Measurements from ENCODE around the gene OAF. TPM values are rescaled to one million over a fixed set of nuclear protein-coding genes. Genes with fewer than 3 reads are reported as not detected.

OAF gene
- total RNA-seq, 2 experiments from 2014 or later, result 3.7 to 4.6 TPM

- Mint-ChIP-seq H3K4me3 (no peak overlapping the region), H3K27ac (no peak overlapping the region), H3K9me3 (no peaks in the 10 kb centered on the region), H3K27me3 (peaks cover 1% of the 10 kb centered on the region), H3K4me1 (ENCODE audit: low read depth) (no peaks in the 10 kb centered on the region), H3K36me3 (ENCODE audit: low read depth) (no peaks in the 10 kb centered on the region)
- TF ChIP-seq CTCF (IDR thresholded peaks at IDR 0.05), result no peak
- POLR2A ChIA-PET, result interaction anchor here (1.2 kb wide), 1 partner anchor 112 kb away, joined by 4 read pairs; no protein-coding TSS in a partner anchor
- intact Hi-C loops (cut with micrococcal nuclease), result no loop called here
- ATAC-seq, result no peak
- CTCF ChIA-PET, result interaction anchor here (1.2 to 1.4 kb wide), 2 partner anchors 13 to 27 kb away, joined by 3 to 4 read pairs; no protein-coding TSS in a partner anchor
- no peak for DNase-seq
Observed at GRCh38 chr11:120192831-120193625, 17.8 kb upstream of the OAF start.

DNA sequence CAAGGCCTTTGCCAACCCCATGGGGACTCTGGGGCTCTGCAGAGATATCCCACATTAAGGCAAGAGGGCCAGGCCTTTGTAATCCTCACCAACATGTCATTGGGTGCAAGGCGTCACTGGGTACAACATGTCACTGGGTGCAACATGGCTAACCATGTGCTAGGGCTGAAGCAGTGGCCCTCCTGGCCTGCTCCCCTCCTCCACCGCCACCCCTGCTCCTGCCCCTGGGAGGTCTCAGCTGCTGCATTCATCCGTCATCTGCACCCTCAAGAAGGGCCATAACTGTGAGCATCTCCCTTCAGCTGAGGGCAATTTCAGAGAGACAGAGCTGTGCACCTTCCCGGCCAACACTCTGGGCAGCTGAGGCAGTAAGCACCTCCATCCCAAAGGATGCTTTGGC lies 16.7 kb upstream of the OAF start:
- Mint-ChIP-seq H3K9me3 (no peaks in the 10 kb centered on the region), H3K36me3 (ENCODE audit: low read depth) (no peaks in the 10 kb centered on the region), H3K27me3 (peaks cover 1% of the 10 kb centered on the region), H3K4me1 (ENCODE audit: low read depth) (no peaks in the 10 kb centered on the region), H3K4me3 (no peak overlapping the region), H3K27ac (no peak overlapping the region)
- ChIA-PET POLR2A (no interaction called here), CTCF (interaction anchor here (0.6 to 1.2 kb wide), 3 partner anchors 12 to 105 kb away, joined by 3 read pairs; no protein-coding TSS in a partner anchor)
- ATAC-seq (no peak), DNase-seq (no peak)
- no peak for TF ChIP-seq CTCF (IDR thresholded peaks at IDR 0.05)
- intact Hi-C loops (cut with micrococcal nuclease), result no loop called here

DNA sequence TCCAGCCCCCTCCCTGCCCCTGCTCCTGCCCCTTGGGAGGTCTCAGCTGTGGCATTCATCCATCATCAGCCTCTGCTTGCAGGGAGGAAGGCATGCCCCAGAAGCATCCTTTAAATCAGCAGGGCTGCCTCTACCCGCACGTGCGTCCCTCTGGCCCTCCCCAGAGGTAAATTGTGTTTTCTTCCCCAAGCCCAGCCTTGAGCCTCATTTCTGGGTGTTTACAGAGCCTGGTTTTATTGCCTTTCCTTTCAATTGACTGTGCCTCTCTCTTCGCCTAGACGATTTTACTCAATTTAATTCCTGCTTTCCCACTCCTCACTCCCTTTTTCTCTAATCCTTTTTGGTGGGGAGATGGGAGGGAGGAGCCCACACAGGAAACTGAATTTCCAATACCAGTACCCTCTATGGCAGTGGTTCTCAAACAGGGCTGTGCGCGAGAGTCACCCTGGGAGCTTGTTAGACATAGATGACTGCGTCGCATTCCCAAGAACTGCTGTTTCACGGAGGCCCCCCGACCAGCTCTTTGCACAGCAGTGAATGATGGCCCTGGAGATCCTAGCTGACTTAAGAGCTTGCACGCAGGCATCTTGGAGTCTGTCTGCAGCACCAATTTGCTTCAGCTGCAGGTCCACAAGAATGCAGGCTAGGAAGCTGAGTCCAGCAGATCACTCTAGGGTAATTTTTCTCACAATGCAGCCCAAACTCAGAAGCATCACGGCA lies 15.1 kb upstream of the OAF start:
- ChIA-PET CTCF (no interaction called here), POLR2A (no interaction called here)
- Mint-ChIP-seq H3K4me3 (no peak overlapping the region), H3K27ac (no peak overlapping the region), H3K4me1 (ENCODE audit: low read depth) (no peaks in the 10 kb centered on the region), H3K36me3 (ENCODE audit: low read depth) (no peaks in the 10 kb centered on the region), H3K9me3 (no peaks in the 10 kb centered on the region), H3K27me3 (peaks cover 4% of the 10 kb centered on the region)
- ATAC-seq (no peak), DNase-seq (no peak)
- intact Hi-C loops (cut with micrococcal nuclease), result no loop called here
- no peak for TF ChIP-seq CTCF (IDR thresholded peaks at IDR 0.05)

- Mint-ChIP-seq H3K4me3 (no peak overlapping the region), H3K27me3 (peaks cover 4% of the 10 kb centered on the region), H3K36me3 (ENCODE audit: low read depth) (no peaks in the 10 kb centered on the region), H3K9me3 (no peaks in the 10 kb centered on the region), H3K27ac (no peak overlapping the region), H3K4me1 (ENCODE audit: low read depth) (no peaks in the 10 kb centered on the region)
- ChIA-PET CTCF (interaction anchor here (0.7 kb wide), 1 partner anchor 21 kb away, joined by 3 read pairs; no protein-coding TSS in a partner anchor), POLR2A (no interaction called here)
- no peak for TF ChIP-seq CTCF (IDR thresholded peaks at IDR 0.05)
- ATAC-seq, result no peak
- intact Hi-C loops (cut with micrococcal nuclease), result no loop called here
- no peak for DNase-seq
Observed at GRCh38 chr11:120196826-120197225, 14.0 kb upstream of the OAF start.

Data from activated CD8-positive, alpha-beta T cell treated with anti-CD3 and anti-CD28 coated beads for 36 hours (primary cell).